Activated naive CD4-positive, alpha-beta T cell treated with anti-CD3 and anti-CD28 coated beads, Interleukin-2, amount 50 U/mL, for 16 hours (primary cell): ENCODE results near the gene FKBP15.
"Not testable (repeated sequence)": the region's sequence is repeated elsewhere in the genome, so short reads cannot be mapped to it uniquely, and the experiment has no call there.

ENCODE experiments used
- DNase-seq: peaks from one replicate; pipeline ENCODE4 v3.0.0-alpha.2; 2020

Gene FKBP15

DNA sequence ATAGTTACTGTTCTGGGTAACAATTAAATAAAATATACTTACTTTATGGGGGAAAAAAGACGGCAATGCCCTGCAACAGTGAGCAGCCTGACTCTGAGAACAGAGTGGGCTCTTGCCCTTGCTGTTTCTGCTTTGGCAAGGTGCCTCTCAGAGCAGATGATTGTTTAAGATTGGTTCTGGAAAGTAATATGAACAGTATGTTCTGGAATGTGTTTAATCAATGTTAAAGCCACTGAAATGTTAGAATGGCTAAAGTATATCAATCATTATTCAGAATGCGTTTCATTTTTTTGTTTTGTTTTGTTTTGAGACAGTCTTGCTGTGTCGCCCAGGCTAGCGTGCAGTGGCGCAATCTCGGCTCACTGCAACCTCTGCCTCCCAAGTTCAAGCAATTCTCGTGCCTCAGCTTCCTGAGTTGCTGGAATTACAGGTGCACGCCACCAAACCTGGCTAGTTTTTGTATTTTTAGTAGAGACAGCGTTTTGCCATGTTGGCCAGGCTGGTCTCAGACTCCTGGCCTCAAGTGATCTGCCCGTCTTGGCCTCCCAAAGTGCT is 14.7 kb upstream of the FKBP15 start:
- not testable (repeated sequence) for DNase-seq

DNA sequence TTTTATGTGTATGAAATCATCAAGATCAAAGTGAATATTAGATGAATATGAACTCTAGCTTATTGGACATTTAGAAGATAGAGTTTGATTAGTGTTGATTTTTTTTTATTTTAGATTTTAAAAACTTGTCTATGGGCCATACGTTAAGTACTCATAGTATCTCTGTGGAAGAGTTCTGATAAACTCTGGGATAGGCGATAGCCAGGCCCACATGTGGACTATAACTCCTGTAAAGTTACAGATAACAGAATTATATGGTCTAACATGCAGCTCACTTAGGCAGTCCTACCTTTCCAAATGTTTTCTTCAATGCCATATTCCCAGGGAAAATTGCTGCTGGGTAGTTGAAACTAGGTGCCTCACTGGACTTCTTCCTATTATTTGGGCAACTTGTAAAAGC is 10.6 kb upstream of the FKBP15 start:
- DNase-seq, result no peak

DNA sequence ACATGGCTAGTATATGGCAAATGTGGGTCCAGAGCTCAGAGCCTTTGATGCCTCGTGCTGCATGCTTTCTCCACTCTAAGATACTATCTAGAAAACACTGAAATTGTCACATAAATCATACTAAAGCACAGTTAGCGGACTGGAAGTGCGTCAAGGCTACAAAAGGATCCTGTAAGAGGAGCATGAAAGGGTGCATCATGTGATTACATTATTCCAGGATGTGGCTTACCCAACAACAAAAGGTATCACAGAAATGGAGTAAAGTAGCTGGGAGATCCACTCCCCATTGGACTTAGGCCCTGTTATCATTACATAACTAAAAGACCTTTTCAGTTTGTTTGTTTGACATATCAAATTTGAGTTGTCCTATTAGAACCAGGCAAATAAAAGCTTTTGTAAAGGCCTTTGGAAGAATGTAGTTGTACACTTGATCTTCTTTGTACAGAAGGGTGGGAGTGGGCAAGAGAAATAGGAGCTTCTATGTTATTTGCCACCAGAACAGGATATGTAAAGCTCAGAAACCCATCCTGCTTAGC is 7.1 kb upstream of the FKBP15 start:
- no peak for DNase-seq

DNA sequence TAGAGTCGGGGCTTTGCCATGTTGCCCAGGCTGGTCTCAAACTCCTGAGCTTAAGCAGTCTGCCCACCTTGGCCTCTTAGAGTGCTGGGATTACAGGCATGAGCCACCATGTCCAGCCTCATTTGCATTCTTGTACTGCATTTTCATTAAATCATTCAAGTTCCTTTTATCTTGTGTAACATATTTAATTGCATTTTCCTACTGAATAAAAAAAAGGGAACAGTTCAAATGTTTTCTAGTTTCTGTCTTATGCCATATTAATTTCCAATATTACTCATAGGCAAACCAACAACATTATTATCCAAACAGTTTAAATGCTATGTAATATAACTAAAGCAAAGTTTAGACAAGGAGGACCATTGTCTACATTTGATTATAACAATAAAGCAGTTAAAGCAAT is 6.4 kb upstream of the FKBP15 start:
- no peak for DNase-seq

- no peak for DNase-seq
These were observed 2.9 kb upstream of the FKBP15 start for GRCh38 chr9:113223963-113224362.

GRCh38 chr9:113222482-113222841 is 1.4 kb upstream of the FKBP15 start:
- no peak for DNase-seq

DNA sequence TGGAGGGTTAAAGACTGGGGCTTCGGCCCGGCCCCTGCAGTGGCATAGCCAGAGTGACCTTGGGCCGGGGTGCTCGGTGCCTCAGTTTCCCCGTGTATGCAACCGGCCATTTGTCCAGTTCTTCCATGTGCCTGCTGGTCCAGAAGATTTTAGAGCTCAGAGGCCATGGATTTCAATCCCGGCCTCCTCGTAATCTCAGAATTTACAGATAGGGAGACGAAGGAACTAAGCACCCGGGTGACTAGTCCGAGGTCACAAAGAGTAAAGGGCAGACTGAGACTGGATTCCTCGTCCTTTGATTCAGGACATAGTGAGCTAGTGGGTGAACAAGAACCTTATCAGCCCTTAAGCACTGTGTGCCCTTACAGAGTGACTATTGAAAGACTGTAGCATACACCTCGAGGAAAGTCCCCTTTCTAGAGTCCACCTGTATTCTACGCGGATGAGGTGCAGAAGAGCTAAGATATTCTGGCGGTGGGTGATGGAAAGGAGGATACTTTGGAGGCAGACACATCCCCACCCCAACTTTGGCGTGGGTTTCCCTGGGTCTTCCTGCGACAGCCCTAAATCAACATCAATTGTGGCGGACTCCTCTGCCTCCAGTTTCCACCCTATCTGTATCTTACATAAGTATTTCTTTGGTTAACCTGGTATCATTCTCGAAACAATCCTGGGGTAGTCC is 864 bp upstream of the FKBP15 start:
- DNase-seq, result no peak

DNA sequence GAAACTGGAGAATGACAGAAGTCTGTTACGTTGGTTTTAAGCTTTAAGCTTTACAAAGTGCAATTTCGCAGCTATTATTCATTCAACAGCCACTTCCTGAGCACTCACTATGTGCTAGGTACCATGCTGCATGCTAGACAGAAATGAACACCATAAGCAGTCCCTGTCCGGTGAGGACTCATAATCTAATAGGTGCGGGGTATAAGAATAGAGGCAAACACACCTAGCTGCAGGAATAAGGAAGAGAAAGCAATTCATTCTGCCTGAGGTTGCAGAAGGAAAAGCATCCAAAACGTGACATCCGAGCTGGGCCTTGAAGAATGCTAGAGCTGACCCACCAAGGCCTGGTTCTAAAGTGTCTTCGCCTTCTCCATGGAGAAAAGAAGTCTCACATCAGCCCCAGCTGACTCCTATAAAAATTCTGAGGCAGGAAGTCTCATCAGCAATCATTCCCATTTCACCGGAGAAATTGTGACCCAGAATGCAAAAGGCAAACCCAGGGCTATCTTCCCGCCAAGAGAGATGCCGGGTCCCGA is 542 bp downstream of the FKBP15 start:
- no peak for DNase-seq

GRCh38 chr9:113219969-113220368 is 1.1 kb downstream of the FKBP15 start:
- no peak for DNase-seq

- DNase-seq, result no peak
These were observed 1.7 kb downstream of the FKBP15 start for GRCh38 chr9:113219186-113219936.

DNA sequence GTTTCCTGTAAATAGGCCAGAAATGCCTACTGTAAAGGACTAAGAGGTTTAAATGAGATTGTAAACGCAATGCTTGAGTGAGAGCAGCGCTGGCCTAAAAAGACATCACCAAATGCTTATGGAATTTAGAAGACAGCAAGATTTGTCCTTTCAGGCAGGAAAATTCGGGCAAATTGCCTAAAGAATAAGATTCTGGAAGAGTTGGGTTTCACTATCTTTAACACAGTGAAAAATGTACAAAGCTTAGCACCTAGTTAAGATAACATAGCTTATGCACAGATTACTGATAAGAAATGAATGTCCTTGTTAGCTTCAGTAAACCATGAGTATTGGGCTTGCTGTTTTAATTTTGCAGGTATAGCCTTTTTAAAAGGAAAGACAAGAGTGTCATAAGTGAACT is 4.7 kb downstream of the FKBP15 start:
- no peak for DNase-seq

DNA sequence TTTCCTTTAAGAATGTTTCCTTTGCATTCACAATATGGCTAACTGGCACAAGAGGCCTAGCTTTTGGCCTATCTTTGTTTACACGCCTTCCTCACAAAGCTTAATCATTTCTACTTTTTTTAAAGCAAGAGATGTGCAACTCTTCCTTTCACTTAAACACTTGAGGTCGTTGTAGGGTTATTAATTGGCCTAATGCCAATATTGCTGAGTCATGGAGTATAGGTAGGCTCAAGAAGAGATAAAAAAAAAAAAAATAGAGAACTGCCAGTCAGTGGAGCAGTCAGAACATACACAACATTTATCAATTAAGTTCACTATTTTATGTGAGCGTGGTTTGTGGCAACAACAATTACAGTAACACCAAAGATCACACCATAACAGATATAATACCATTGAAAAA is 5.9 kb downstream of the FKBP15 start:
- no peak for DNase-seq

DNA sequence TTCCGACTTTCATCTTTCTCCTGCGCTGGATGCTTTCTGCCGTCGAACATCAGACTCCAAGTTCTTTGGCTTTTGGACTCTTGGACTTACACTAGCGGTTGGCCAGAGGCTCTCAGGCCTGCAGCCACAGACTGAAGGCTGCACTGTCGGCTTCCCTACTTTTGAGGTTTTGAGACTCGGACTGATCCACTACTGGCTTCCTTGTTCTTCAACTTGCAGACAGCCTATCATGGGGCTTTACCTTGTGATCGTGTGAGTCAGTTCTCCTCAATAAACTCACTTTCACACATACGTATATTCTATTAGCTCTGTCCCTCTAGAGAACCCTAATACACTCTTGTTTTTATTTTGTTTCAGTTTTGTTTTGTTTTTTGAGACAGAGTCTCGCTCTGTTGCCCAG is 10.3 kb downstream of the FKBP15 start:
- no peak for DNase-seq

- no peak for DNase-seq
These were observed 15.2 kb downstream of the FKBP15 start for GRCh38 chr9:113205861-113206260.

GRCh38 chr9:113205432-113205831 is 15.6 kb downstream of the FKBP15 start:
- DNase-seq, result no peak

- DNase-seq, result no peak
These were observed 21.3 kb downstream of the FKBP15 start for GRCh38 chr9:113199683-113200329.

DNA sequence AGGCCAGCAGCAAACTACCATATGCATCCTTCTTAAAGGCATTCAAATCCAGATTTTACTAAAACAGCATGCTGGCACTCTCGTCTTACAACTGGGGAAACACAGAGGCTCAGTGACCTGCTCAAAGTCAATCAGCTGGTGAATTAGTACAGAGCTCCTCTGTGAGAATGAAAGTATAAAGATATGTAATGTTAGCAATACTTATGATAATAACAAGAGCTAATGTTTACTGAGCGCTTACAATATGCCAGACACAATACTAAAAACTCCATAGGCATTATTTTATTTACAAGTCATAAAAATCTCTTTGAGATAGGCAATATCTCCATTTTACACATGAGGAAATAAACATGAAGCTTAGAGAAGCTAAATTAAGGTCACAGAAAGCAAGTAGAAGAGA is 28.6 kb downstream of the FKBP15 start:
- no peak for DNase-seq

DNA sequence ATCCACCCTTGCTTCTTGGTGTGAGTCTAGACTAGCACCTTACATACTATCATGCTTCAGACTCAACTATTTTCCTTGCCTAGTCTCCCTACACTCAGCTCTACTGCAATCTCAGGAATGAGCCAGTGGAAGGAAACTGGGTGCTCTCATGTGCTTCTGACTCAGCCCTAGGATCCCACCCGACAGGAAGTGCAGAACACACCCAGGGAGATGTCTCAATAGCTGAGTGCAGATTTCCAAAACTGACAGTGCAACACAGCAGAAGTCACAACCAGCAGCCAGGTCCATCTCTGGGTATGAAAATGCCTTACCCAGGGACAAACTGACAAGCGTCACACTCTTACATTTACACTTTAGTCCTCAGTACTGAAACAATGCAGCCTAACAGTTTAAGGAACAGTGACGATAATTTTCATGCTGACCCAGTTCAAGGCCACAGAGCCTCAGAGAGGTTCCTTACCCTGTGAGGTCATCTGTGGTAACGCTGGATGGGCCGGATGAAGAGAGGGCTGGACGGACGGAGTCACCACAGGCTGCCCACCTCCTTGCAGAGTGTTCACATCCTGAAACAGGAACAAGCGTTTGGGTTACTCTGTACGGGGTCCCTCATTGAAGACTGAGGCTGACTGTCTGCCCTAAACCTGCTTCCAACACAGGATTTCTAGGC is 33.0 kb downstream of the FKBP15 start:
- DNase-seq, result no peak

- DNase-seq, result no peak
These were observed 34.8 kb downstream of the FKBP15 start for GRCh38 chr9:113186137-113186755.

- no peak for DNase-seq
These were observed 35.8 kb downstream of the FKBP15 start for GRCh38 chr9:113185271-113185670.

GRCh38 chr9:113184539-113184938 is 36.5 kb downstream of the FKBP15 start:
- DNase-seq, result no peak

DNA sequence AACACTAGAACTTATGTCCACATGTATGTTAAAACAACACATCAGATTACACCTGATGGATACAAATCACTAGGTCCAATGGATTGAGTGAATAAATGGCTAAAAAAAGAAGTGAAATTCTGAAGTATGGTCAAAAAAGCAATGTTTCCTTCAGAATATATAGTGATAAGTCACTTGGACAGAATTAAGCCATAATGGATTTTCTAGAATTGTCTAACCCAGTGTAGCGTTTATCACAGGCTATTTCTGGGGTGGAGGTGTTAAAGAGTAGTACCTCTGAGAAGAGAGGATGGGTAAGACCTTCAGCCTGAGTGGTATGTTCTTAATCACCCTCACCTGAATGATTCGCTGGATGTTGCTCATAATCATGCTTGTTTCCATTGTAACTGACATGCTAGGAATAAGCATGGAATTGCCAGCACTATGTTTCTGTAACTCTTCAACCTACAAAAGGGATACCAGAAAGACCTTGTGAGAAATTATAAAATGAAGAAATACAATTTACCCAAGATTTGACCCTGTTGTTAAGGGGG is 37.1 kb downstream of the FKBP15 start:
- no peak for DNase-seq
